RKO (cell line): ENCODE results near the gene HEXD.
A peak's percentile ranks its signal among the peaks of the same experiment; 100 is the strongest.
"Not testable (repeated sequence)": the region's sequence is repeated elsewhere in the genome, so short reads cannot be mapped to it uniquely, and the experiment has no call there.

ENCODE experiments used
- DNase-seq: peaks from one replicate; pipeline ENCODE4 v3.0.0-alpha.2; 2016; ENCODE audit warnings: low spot score

HEXD gene

DNA sequence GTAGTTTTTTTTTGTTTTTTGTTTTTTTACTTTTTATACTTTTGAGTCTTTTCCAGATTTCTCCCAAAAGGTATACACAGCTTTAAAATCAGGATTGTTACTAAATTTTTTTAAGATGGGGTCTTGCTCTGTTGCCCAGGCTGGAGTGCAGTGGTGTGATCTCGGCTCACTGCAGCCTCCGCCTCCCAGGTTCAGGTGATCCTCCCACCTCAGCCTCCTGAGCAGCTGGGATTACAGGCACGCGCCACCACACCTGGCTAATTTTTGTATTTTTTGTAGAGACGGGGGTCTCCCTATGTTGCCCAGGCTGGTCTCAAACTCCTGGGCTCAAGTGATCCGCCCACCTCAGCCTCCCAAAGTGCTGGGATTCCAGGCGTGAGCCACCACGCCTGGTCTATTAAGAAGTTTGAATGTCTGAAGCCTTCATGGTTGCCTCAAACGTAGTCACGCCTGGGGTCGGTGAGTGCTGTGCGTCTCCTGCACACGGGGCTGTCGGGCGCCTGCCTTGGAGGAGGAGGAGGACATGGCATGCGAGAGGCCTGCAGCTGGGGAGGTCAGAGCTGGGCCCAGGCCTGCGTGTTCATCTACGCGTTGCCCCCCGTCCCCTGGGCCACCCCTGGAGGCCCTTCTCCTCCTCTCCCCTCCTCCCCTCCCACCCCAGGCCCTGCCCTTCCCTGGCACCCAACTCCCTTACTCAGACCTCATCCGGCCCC, 35.8 kb upstream of the HEXD start:
- DNase-seq = not testable (repeated sequence)

DNA sequence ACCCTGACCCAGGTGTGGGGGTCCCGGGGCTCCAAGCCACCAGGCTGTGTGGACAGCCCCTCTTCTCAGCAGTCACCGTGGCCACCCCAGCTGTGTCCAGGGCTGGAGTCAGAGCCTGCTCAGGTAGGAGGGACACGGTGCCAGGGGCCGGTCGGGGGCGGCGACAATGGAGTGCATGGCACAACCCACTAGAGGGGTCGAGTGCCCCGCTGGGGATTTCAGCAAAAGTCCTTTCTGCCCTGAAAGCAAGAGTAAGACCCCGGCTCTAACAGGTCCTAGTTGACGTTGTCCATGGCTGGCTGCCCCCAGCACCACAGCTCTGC, 35.3 kb upstream of the HEXD start:
- no peak for DNase-seq

DNA sequence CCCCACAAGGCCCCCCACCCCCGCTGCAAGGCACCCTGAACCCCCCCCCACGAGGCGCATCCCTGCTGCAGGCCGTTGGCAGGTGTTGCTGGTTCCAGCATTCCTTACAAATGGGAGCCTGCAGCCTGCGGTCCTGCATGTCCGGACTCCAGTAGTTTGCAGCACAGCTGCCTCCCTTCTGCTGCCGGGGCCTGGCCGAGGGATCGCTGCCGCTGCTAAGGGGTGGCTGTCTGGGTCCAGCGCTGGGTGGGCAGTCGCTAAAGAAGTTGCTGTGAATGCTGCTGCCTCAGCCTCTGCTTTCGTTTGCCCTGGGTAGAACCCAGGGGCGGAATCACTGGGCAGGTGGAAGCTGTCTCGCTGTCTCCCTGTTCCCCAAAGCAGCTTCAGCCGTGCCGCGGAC, 34.7 kb upstream of the HEXD start:
- no peak for DNase-seq

DNA sequence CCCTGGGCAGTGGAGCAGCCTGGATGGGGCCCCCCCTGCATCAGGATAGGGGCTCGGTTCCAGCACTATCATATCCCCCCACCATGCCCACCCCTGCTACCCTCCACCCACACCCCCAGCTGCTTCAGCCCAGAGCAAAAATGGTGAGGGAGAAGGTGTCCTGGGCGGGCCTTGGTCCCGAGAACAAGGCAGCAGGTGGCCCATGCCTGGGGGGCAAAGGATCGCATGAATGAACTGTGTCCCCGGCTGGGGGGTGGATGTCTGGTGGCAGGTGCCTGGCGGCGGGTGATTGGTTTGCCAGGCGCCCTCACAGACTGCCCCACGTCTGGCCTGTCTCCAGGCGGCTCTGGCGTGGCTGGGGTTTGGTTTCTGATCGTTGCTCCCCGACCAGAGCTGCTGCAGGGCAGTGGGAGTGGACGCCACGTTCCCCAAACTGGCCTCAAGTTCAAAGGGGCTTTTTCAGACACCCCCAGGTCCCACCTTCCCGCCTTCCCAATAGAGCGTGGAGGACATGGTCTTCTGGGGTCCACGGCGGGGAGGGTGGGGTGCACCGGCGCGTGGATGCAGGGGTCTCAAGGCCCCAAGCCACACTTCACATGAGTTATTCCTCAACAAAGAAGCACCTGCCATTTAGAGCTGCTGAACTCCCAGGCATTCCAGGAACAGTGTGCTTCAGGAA, 34.0 kb upstream of the HEXD start:
- no peak for DNase-seq

DNA sequence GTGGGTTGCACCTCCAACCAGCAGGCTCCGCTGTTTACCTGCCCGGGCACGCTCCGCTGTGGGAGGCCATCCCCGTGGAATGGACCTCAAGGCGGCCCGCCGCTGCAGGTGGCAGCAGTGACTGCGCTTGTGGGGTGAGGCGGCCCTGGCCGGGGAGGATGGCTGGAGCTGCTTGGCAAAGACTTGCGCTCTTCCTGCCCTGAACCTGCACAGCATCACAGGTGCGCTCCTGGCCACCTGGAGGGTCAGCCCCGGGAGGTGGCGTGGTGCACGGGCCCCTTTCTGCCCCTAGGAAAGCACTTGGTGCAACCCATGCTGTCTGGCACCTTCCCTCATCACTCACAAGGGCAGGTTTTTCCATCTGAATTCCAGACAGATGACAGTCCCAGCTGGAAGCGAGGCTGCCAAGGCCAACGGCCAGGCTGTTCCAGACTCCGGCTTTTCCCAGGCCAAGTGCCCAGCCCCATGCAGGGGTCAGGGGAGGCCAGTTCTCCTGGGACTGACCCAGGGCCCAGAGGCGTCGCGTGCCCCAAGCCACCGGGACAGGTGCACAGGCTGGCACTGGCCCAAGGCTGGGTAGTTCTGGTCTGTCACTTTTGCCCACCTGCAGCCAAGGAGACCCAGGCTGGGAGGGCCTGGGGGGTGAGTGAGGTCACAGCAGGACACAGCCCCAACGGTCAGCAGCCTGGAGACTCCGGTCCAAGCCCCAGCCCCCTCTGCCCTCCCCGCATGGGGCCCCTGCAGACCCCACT, 33.2 kb upstream of the HEXD start:
- no peak for DNase-seq

DNA sequence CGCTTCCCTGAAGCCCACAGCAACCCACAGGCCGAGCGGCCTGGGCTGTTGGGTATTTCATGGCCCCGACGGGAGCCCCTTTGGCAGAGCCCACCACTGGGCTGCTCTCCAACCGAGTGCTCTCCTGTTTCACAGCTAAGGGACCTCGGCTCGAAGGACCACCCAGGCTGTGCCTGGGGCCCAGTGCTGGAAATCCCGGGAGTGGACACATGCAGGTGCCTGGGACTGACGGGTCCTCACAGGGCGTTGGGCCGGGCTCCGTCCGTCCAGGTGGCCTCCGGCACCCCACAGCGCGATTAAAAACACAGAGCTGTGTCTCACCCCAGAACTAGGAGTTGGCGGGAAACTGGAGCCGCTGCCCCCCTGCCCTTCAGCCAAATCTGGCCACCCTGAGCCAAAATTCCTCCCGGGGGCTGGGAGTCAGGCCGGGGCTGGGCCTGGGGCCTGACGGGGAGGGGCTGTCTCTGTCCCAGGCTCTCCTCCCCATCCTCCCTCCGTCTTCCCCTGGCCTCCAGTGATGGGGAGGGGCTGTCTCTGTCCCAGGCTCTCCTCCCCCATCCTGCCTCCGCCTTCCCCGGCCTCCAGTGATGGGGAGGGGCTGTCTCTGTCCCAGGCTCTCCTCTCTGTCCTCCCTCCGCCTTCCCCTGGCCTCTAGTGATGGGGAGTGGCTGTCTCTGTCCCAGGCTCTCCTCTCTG, 32.4 kb upstream of the HEXD start:
- no peak for DNase-seq

DNA sequence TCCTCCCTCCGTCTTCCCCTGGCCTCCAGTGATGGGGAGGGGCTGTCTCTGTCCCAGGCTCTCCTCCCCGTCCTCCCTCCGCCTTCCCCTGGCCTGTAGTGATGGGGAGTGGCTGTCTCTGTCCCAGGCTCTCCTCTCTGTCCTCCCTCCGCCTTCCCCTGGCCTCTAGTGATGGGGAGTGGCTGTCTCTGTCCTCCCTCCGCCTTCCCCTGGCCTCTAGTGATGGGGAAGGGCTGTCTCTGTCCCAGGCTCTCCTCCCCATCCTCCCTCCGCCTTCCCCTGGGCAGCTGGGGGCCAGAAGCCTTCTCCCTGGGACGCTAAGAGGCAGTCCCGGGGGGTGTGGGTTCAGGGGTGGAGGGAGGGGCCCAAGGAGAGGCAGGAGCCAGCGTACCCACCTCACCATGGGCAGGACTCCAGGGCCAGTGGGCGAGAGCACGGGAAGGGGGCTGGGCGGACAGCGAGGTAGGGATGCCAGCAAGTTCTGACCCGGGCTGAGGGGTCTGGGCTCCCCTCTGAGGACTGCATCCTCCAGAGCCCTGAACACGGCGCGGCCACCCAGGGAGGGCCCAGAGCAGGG, 31.8 kb upstream of the HEXD start:
- no peak for DNase-seq

DNA sequence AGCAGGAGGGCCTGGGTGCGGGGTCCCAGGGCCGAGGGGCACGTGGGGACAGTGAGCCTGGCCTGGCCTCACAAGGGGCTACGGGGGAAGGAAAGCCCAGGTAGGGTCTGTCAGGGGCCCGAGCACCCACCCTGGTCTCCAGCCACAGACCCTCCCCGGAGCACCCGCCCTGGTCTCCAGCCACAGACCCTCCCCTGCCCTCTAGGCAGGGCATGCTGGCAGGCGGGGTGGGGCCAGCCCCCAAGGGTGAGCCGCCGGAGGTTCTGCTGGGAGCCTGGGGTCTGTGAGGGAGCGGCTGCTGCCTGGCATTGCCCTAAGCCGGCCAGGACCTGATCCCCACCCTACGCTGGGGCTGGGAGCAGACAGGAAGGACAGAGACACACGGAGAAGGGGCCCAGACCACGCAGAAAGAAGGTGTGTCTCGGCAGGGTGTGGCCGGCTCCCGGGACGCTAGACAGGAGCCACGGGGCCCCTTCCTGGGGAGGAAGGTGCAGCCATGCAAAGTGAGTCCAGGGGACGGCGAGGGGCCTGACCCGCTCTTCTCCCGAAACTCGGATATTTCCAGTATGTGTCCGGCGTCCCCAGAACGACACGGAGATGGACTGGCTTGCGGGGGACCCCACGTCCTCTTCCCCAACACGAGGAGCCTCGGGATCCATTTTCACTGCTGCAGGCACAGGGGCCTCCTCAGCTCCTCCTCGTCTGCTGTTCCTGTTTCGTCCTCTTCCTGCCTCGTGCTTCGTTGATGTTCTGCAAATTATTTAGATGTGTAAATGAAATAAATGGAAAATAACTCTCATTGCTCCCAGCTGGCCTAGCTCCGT, 31.1 kb upstream of the HEXD start:
- no peak for DNase-seq

DNA sequence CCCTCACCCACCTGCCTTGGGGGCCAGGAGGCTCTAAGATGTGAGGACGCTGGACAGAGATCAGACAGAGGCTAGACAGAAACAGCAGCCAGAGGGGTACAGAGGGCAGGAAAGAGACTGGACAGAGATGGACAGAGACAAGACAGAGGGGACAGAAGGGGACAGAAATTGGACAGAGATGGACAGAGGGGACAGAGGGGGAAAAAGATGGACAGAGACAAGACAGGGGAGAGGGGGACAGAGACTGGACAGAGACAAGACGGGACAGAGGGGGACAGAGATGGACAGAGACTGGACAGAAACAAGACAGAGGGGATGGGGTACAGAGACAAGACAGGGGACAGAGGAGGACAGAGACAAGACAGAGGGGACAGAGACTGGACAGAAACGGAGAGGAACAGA, 30.4 kb upstream of the HEXD start:
- DNase-seq = no peak

DNA sequence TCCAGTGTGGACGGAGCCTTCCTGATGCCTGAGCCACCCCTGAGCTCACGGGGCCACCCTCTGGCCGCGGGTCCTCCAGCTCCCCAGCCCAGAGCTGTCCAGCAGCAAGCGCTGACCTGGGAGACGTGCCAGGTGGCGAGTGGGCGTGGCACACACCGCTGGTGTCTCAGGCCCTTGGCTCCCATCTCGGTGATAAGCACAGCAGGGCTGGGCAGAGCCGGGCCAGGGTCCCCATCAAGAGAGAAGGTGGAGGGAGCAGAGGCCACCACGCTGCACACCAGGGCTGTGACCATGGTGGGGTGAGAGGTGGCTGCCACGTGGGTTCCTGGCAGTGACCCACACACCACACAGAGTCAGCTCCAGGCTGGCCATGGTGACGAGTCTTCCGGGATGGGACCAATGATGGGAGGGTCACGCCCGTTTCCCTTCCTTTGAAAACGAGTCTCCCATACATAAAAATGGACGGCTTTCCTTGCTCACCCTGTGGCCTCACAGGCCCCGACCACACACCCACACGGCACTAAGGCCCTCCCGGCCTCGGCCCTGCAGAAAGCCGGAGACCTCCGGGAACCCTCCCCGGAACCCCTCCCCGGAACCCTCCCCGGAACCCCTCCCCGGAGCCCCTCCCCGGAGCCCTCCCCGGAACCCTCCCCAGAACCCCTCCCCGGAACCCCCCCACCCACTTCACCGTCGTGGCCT, 29.8 kb upstream of the HEXD start:
- DNase-seq = peak; percentile 17

DNA sequence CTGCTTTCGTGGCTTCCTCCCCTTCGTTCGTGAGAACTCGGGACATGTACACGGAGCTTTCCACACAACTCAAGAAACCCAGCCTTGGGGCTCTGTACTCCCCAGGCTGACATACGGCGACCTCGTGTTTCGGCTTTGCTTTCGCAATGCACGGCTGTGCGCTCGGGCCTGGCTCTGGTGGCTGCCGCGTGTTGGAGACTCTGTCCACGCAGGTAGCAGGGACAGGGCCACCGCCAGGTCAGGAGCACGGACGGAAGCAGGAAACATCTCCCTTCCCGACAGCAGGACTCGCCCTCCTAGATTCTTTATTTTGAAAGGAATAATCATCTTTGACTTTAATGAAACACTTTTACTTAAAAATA, 29.2 kb upstream of the HEXD start:
- DNase-seq = no peak

DNA sequence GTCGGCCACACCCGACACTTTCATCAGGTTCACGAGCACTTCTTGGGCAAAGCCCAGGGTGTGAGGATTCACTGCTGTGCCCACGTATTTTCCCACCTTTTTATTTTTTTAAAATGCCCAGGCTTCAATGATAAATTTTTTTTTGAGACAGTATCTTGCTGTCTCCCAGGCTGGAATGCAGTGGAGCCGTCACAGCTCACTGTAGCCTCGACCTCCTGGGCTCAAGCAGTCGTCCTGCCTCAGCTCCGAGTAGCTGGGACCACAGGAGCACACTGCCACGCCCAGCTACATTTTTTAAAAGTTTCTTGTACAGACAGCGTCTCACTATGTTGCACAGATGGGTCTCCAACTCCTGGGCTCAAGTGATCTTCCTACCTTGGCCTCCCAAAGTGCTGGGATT, 28.8 kb upstream of the HEXD start:
- no peak for DNase-seq

DNA sequence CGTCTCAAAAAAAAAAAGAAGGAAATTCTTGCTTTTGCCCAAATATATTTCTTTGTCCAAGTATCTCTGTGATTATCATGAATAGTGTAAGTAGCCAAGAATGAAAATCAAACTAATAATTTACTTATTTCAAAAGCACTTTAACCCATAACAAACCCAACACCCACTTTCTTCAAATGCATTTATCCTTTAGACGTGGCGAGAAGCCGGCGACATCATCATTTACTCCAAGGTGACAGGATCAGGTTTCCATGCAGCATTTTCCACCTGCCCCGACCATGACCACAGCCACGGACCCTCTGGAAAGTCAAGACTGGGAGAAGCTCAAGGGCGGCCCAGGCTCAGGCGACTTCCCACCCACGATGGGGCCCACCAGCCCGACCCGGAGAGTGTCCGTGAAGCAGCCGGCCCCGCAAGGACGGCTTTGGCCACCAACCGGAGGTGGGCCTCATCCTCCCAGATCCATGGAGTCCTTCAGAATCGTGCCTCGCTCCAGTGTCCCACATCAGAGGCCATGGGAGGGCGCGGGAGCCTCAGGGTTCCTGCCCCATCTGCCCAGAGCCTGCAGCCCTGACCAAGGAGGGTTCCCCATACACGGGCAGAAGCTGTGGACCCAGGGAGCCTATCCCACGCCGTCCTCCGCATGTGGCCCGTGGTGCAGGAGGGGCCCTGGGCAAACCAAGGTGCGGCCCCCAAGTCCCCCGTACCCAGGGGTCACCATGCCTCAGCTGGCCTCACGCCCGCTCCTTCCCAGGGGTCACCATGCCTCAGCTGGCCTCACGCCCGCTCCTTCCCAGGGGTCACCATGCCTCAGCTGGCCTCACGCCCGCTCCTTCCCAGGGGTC, 27.9 kb upstream of the HEXD start:
- no peak for DNase-seq

DNA sequence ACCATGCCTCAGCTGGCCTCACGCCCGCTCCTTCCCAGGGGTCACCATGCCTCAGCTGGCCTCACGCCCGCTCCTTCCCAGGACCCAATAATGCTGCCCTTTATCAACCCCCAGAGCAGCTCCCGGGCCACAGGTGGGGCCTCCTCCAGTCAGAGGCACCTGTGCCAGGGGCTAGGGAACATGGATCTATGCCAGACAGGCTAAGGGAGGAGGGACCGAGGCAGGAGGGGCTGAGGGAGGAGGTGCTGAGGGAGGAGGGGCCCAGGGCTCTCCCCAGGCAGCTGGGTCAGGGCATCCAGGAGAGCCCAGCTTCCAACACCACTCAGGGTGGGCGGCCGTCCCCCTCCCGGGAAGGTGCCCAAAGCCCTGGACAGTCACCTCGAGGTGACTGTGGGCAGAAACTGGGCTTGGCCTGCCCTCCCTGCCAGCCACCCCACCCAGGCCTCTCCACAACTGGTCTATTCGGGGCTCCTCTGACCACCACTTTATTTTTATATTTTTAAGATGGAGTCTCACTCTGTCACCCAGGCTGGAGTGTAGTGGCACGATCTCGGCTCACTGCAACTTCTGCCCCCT, 27.2 kb upstream of the HEXD start:
- no peak for DNase-seq

DNA sequence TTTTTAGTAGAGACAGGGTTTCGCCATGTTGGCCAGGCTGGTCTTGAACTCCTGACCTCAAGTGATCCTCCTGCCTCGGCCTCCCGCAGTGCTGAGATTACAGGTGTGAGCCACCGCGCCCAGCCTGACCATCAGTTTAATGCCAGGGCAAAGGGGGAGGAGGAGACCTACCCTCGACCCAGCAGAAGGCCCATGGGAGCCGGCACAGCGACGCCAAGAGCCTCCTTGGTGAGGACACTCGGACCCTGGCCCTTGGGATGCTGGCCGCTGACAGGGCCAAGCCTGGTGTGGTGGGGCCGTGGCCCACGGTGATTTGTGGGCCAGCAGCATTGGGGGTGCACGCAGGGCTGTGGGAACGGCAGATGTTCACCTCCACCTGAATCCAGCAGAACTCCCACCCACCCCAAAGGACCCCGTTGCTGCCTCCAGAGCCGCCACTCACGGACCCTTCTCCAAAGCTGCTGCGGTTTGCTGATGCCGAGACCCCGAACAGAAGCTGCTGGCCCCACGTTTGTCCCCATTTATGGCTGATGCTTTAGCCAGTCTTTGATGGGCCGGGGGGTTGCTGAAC, 26.6 kb upstream of the HEXD start:
- no peak for DNase-seq

DNA sequence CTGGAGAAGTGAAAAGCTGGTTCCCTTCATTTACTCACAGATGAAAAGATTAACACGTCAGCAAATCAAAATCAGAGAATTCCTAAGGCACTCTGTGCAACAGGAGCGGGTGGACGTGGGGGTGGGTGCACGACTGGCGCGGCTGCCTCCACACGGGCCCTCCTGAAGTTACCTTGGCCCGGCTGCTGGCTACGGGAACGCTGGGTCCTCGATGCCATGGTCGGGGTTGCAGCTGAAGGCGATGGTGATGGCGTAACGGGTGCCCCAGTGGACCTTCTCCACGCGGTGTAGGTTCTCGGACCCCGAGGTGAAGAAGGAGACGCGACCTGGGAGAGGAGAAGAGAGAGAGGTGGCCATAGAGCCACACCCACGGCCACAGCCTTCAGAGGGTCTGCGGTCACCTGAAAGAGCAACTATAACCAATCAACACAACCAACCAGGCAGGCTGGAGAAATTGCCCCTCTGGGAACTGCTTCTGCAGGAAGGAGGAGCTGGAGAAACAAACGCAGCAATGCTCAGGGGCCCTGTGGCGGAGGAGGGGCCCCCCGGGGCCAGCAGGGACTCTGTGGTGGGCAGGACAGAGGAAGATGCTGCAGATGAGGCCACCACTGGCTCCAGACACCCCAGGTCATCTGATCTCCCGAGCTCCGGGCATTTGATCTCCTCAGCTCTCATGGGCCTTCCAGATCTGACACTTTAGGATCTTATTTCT, 25.8 kb upstream of the HEXD start:
- DNase-seq = no peak

DNA sequence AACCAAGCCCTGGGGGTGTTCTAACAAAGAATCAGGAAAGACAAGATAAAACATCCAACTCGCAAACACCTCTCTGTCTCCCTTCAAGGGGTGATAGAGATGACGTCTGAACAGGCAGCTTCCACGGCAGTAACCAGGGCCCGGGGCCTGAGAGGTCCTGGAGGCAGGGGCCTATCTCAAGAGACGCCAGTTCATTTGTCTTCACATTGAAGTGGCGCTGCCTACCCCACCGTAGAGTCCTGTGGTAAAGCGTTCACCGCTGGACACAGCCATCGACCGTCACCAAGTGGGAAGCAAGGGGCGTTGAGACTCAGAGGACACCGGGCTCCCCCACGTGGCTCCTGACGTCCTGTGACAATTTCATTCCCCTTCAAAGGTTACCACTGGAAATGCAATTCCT, 25.2 kb upstream of the HEXD start:
- DNase-seq = no peak

DNA sequence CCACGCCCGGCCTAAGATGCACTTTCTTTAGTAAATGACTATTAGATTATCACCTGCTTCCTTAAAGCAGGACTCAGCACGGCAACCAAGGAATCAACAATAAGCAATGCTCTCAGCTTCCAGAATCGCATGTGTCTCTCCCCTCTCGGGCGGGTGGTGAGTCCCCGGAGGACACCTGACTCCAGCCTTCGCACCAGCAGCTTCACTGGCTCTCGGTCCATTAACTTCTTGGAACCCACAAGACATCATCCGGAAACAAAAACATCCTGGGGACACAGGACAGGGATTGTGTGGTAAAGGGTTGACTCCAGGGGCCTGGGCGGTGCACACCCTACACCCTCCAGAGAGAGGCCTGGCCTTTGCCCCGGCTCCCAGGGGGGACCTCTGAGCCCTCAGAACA, 23.9 kb upstream of the HEXD start:
- DNase-seq = no peak
